ENCODE results near the gene ACADS. TPM values are rescaled to one million over a fixed set of nuclear protein-coding genes. Genes with fewer than 3 reads are reported as not detected.

ACADS gene
- total and polyA plus RNA-seq, 2 experiments from 2014 or later: 53.5 to 66.8 TPM

GRCh38 chr12:120680165-120680738, 45.4 kb upstream of the ACADS start:
- H3K9me3 ChIP-seq (ENCODE audit: low read depth): no peaks in the 10 kb centered on the region
- TF ChIP-seq EZH2phosphoT487 (IDR thresholded peaks at IDR 0.05; ENCODE audit: low read depth, severe bottlenecking, unreplicated experiment) (no peak), CTCF (IDR thresholded peaks at IDR 0.05; ENCODE audit: poor library complexity) (no peak), EZH2 (IDR thresholded peaks at IDR 0.05; ENCODE audit: borderline replicate concordance) (no peak)
- H3K9me2 ChIP-seq (replicated peaks; ENCODE audit: insufficient read depth): no peaks in the 10 kb centered on the region
- 74% methylated on average over 5 of the region's 5 CpGs for WGBS (ENCODE audit: low lambda C conversion rate, missing lambda C conversion rate)
- no peaks in the 10 kb centered on the region for H3K36me3 ChIP-seq (replicated peaks; ENCODE audit: insufficient read depth, low read depth)
- no peak overlapping the region for H2AFZ ChIP-seq
- H4K20me1 ChIP-seq (ENCODE audit: insufficient read depth, poor library complexity, severe bottlenecking): no peaks in the 10 kb centered on the region
- H3K4me2 ChIP-seq: no peak overlapping the region
- H3K4me1 ChIP-seq (ENCODE audit: insufficient read depth): no peaks in the 10 kb centered on the region
- no peak overlapping the region for H3K27ac ChIP-seq
- H3K79me2 ChIP-seq: no peaks in the 10 kb centered on the region
- no peak overlapping the region for H3K4me3 ChIP-seq
- no peaks in the 10 kb centered on the region for H3K27me3 ChIP-seq
- no peak for DNase-seq (ENCODE audit: low spot score)

GRCh38 chr12:120684523-120684932, 41.1 kb upstream of the ACADS start:
- Histone ChIP-seq H3K27me3 (no peaks in the 10 kb centered on the region), H3K4me3 (no peak overlapping the region), H2AFZ (no peak overlapping the region), H3K4me1 (ENCODE audit: insufficient read depth) (peaks cover 4% of the 10 kb centered on the region), H3K36me3 (replicated peaks; ENCODE audit: insufficient read depth, low read depth) (no peaks in the 10 kb centered on the region), H3K9me2 (replicated peaks; ENCODE audit: insufficient read depth) (no peaks in the 10 kb centered on the region), H3K4me2 (no peak overlapping the region), H3K9me3 (ENCODE audit: low read depth) (no peaks in the 10 kb centered on the region), H4K20me1 (ENCODE audit: insufficient read depth, poor library complexity, severe bottlenecking) (peaks cover 18% of the 10 kb centered on the region), H3K27ac (no peak overlapping the region), H3K79me2 (peaks cover 23% of the 10 kb centered on the region)
- 87% methylated on average over 8 of the region's 8 CpGs for WGBS (ENCODE audit: low lambda C conversion rate, missing lambda C conversion rate)
- no peak for DNase-seq (ENCODE audit: low spot score)
- TF ChIP-seq EZH2phosphoT487 (IDR thresholded peaks at IDR 0.05; ENCODE audit: low read depth, severe bottlenecking, unreplicated experiment): no peak
- no peak for TF ChIP-seq CTCF (IDR thresholded peaks at IDR 0.05; ENCODE audit: poor library complexity)
- TF ChIP-seq EZH2 (IDR thresholded peaks at IDR 0.05; ENCODE audit: borderline replicate concordance): no peak

- Histone ChIP-seq H4K20me1 (ENCODE audit: insufficient read depth, poor library complexity, severe bottlenecking) (peaks cover 28% of the 10 kb centered on the region), H3K4me1 (ENCODE audit: insufficient read depth) (peaks cover 14% of the 10 kb centered on the region), H3K9me3 (ENCODE audit: low read depth) (no peaks in the 10 kb centered on the region), H3K36me3 (replicated peaks; ENCODE audit: insufficient read depth, low read depth) (no peaks in the 10 kb centered on the region), H3K9me2 (replicated peaks; ENCODE audit: insufficient read depth) (no peaks in the 10 kb centered on the region), H3K27me3 (no peaks in the 10 kb centered on the region), H2AFZ (peak overlapping the region; percentile 72), H3K4me3 (no peak overlapping the region), H3K79me2 (peaks cover 33% of the 10 kb centered on the region), H3K27ac (no peak overlapping the region), H3K4me2 (peak overlapping the region; percentile 82)
- no peak for TF ChIP-seq CTCF (IDR thresholded peaks at IDR 0.05; ENCODE audit: poor library complexity)
- no peak for TF ChIP-seq EZH2 (IDR thresholded peaks at IDR 0.05; ENCODE audit: borderline replicate concordance)
- TF ChIP-seq EZH2phosphoT487 (IDR thresholded peaks at IDR 0.05; ENCODE audit: low read depth, severe bottlenecking, unreplicated experiment): no peak
- 87% methylated on average over 3 of the region's 3 CpGs for WGBS (ENCODE audit: low lambda C conversion rate, missing lambda C conversion rate)
- DNase-seq (ENCODE audit: low spot score): no peak
Observed at GRCh38 chr12:120685522-120685921, 40.1 kb upstream of the ACADS start.

Data from hepatocyte (in vitro differentiated cells).